Measurements from ENCODE around the gene MDFI.

GRCh38 chr6:41597246-41598000, 40.8 kb upstream of the MDFI start:
- TF ChIP-seq CTCF (IDR thresholded peaks at IDR 0.05) (no peak), SMC3 (IDR thresholded peaks at IDR 0.05) (no peak), MAZ (IDR thresholded peaks at IDR 0.05; ENCODE audit: borderline replicate concordance, low read depth, low read length) (no peak), GATA3 (IDR thresholded peaks at IDR 0.05; ENCODE audit: borderline replicate concordance) (no peak), ZFP36 (IDR thresholded peaks at IDR 0.05; ENCODE audit: borderline replicate concordance, partially characterized antibody) (no peak), EP300 (IDR thresholded peaks at IDR 0.05) (no peak), HDAC2 (IDR thresholded peaks at IDR 0.05) (no peak), FOXS1 (CRISPR knock-in tag; IDR thresholded peaks at IDR 0.05) (no peak), POLR2A (IDR thresholded peaks at IDR 0.05; ENCODE audit: low read length) (no peak), POLR2AphosphoS2 (conservative IDR thresholded peaks at IDR 0.05; ENCODE audit: low read length) (no peak), MAX (IDR thresholded peaks at IDR 0.05) (no peak), REST (IDR thresholded peaks at IDR 0.05) (no peak), NR3C1 (IDR thresholded peaks at IDR 0.05) (no peak)
